RWPE1 (cell line): ENCODE data around the gene ARHGEF40.

ENCODE experiments used
- CTCF ChIA-PET: fragments of 350-600 bp; sonication (Branson Sonifier 250); formaldehyde crosslinking; extraction: SDS; loops from one replicate; lab custom pipeline; 2021; lab: Yijun Ruan, JAX
- POLR2A ChIA-PET: fragments of 400-600 bp; formaldehyde crosslinking; extraction: SDS; loops from one replicate; lab custom pipeline; 2020; ENCODE audit warnings: antibody characterized with exemption; ENCODE audit not compliant: low non-redundant PET; lab: Yijun Ruan, JAX
- DNase-seq: peaks from one replicate; pipeline ENCODE4 v3.0.0; 2012; ENCODE audit warnings: low spot score
- H3K27ac ChIP-seq: fragments of 450-650 bp; 2 replicates; pipeline ENCODE4 v1.5.1; 2017
- TF ChIP-seq, protein P1 (sequence below): fragments of 450-650 bp; conservative IDR thresholded peaks from 2 replicates; pipeline ENCODE4 v1.5.1; 2017; ENCODE audit warnings: low read depth, mild to moderate bottlenecking

The ARHGEF40 gene

DNA sequence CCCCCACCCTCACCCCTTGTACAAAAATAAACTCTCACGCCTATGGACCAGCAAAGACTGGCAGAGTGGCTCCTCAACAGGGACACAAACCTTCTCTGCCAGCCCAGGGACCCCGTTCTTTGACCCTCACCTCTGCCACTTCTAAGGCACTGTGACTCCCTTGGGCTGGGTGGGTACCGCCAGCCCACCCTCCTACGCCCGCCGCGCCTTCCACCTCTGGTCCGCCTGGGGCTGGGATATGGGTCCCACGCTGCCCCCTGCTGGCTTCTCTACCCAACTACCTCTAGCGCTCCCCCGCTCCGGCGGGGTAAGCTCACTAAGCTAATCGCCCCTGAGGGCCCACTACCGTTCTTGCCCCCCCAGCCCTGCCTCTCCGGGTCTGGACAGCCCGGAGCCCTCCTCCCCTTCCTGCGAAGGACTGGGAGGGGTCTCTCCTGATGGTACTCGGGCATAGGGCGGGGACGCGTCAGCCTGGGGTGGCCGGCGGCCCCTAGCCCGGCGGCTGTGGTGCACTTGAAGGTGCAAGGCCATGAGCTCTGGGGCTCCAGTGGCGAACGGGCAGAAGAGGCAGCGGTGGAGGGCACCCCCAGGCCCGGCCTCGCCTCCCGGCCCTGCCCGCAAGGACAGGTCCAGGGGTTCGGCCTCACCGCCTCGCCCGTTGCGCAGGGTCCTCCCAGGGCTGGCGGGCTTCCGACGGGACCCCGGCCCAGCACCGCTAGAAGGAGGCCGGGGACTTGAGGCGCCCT is 20.3 kb downstream of the ARHGEF40 start:
- no peak overlapping the region for H3K27ac ChIP-seq
- TF ChIP-seq, protein P1, sequence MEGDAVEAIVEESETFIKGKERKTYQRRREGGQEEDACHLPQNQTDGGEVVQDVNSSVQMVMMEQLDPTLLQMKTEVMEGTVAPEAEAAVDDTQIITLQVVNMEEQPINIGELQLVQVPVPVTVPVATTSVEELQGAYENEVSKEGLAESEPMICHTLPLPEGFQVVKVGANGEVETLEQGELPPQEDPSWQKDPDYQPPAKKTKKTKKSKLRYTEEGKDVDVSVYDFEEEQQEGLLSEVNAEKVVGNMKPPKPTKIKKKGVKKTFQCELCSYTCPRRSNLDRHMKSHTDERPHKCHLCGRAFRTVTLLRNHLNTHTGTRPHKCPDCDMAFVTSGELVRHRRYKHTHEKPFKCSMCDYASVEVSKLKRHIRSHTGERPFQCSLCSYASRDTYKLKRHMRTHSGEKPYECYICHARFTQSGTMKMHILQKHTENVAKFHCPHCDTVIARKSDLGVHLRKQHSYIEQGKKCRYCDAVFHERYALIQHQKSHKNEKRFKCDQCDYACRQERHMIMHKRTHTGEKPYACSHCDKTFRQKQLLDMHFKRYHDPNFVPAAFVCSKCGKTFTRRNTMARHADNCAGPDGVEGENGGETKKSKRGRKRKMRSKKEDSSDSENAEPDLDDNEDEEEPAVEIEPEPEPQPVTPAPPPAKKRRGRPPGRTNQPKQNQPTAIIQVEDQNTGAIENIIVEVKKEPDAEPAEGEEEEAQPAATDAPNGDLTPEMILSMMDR = 0 out of 2 replicates have a peak, but pooled peaks have one; percentile 11
- ChIA-PET POLR2A (no interaction called here), CTCF (interaction anchor here (0.6 to 1.8 kb wide), 5 partner anchors 13 to 75 kb away, joined by 3 to 6 read pairs (median 3); no protein-coding TSS in a partner anchor)
- no peak for DNase-seq

DNA sequence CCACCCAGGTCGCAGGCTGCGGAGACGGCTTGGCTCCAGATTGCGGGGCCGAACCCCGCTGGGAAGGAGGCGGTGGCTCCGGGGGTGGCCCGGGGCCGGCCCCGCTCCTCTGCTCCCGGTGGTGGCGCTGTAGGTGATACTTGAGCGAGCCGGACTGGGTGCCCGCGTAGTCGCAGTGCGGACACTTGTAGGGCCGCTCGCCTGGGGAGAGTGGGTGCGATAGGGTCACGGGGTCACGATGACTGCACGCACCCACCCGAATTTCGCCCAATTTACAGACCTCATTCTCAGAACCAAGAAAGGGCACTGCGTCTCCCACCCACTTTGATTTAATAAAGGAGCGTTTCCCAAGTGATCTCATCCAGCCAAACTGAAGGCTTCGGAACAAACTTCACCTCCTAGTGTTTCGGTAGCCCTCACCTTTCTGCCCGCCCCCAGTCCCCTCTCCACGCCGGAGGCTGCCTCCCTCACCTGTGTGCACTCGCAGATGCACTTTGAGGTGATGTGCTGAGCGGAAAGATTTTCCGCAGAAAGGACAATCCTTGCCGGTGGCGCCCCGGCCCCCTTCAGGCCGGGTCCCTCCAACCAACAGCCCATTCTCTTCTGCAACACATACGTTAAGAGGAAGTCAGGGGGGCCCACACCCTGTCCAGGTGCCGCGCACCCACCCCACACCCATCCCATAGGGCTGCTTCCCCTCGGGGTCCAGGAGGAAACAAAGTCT is 21.0 kb downstream of the ARHGEF40 start:
- ChIA-PET CTCF (interaction anchor here (0.5 to 3.7 kb wide), 7 partner anchors 12 to 401 kb away, joined by 3 to 72 read pairs (median 3); partner anchors contain the start of gene TMEM253), POLR2A (no interaction called here)
- no peak for DNase-seq
- TF ChIP-seq, protein P1 = no peak
- no peak overlapping the region for H3K27ac ChIP-seq

DNA sequence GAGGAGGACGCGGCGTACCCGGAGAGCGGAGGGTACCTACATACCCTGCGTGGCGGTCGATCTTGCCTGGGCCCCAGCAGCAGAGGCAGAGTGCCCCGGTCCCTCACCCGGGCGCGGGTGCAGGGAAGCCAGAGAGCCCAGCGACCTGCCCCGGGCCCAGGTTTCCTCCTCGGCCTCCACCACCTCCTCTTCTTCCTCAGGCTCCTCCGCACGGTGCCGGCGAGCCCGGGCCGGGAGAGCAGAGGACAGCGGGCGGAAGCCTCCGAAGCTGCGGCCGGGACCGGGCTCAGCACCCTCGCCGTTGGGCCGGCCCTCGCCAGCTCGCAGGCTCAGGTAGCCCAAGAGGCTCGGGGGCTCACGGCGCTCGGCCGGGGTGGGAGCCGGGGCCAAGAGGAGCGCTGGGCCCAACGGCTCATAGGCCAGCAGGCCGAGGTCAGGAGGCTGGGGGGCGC is 21.7 kb downstream of the ARHGEF40 start:
- H3K27ac ChIP-seq = peak overlapping the region; percentile 32
- TF ChIP-seq, protein P1 = no peak
- POLR2A ChIA-PET = no interaction called here
- CTCF ChIA-PET = interaction anchor here (0.5 to 3.7 kb wide), 16 partner anchors 8 to 648 kb away, joined by 3 to 72 read pairs (median 4); partner anchors contain the start of genes ARHGEF40 and TMEM253
- DNase-seq = no peak

- CTCF ChIA-PET = interaction anchor here (0.6 to 3.7 kb wide), 19 partner anchors 9 to 648 kb away, joined by 3 to 72 read pairs (median 4); partner anchors contain the start of genes ARHGEF40 and TMEM253
- DNase-seq = no peak
- peak overlapping the region; percentile 32 for H3K27ac ChIP-seq
- TF ChIP-seq, protein P1 = peak; percentile 99
- POLR2A ChIA-PET = no interaction called here
Observed at GRCh38 chr14:21092273-21093011, 22.3 kb downstream of the ARHGEF40 start.

GRCh38 chr14:21093018-21093417 is 22.9 kb downstream of the ARHGEF40 start:
- TF ChIP-seq, protein P1 = no peak
- CTCF ChIA-PET = interaction anchor here (0.7 to 3.7 kb wide), 12 partner anchors 9 to 236 kb away, joined by 3 to 72 read pairs (median 4); partner anchors contain the start of genes ARHGEF40 and TMEM253
- POLR2A ChIA-PET = no interaction called here

More at GRCh38 chr14:21093018-21093417, 22.9 kb downstream of the ARHGEF40 start:
- DNase-seq = no peak
- 0 out of 2 replicates have a peak overlapping the region, but pooled peaks have one; percentile 30 for H3K27ac ChIP-seq
